Measurements from ENCODE around the gene ASXL3.

ASXL3 gene

GRCh38 chr18:33694593-33694992, 116.6 kb downstream of the ASXL3 start:
- Histone ChIP-seq H3K79me2 (ENCODE audit: insufficient read depth, low read length) (no peaks in the 10 kb centered on the region), H3K4me3 (ENCODE audit: insufficient read depth, low read length, poor library complexity, severe bottlenecking) (no peak overlapping the region), H3K4me2 (ENCODE audit: low read depth, low read length, poor library complexity, severe bottlenecking) (no peak overlapping the region), H3F3A (ENCODE audit: insufficient read depth) (no peaks in the 10 kb centered on the region), H2AFZ (ENCODE audit: low read depth, low read length, severe bottlenecking) (no peak overlapping the region), H3K9me2 (replicated peaks; ENCODE audit: insufficient read depth, low read length) (no peaks in the 10 kb centered on the region), H3K9me3 (ENCODE audit: insufficient read depth, low read length) (no peaks in the 10 kb centered on the region), H3K36me3 (ENCODE audit: low read length) (no peaks in the 10 kb centered on the region), H3K27me3 (ENCODE audit: low read length) (no peaks in the 10 kb centered on the region), H4K20me1 (ENCODE audit: low read depth, low read length) (no peaks in the 10 kb centered on the region), H3K9ac (ENCODE audit: low read length) (no peak overlapping the region), H3K27ac (ENCODE audit: low read depth, low read length) (no peak overlapping the region)
- no peak for TF ChIP-seq EZH2phosphoT487 (conservative IDR thresholded peaks at IDR 0.05; ENCODE audit: low read length)
- TF ChIP-seq, protein P1, sequence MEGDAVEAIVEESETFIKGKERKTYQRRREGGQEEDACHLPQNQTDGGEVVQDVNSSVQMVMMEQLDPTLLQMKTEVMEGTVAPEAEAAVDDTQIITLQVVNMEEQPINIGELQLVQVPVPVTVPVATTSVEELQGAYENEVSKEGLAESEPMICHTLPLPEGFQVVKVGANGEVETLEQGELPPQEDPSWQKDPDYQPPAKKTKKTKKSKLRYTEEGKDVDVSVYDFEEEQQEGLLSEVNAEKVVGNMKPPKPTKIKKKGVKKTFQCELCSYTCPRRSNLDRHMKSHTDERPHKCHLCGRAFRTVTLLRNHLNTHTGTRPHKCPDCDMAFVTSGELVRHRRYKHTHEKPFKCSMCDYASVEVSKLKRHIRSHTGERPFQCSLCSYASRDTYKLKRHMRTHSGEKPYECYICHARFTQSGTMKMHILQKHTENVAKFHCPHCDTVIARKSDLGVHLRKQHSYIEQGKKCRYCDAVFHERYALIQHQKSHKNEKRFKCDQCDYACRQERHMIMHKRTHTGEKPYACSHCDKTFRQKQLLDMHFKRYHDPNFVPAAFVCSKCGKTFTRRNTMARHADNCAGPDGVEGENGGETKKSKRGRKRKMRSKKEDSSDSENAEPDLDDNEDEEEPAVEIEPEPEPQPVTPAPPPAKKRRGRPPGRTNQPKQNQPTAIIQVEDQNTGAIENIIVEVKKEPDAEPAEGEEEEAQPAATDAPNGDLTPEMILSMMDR (IDR thresholded peaks at IDR 0.05; ENCODE audit: insufficient read depth, low read length, poor library complexity, severe bottlenecking), result no peak

GRCh38 chr18:33696332-33697162, 118.5 kb downstream of the ASXL3 start:
- TF ChIP-seq, protein P1 (IDR thresholded peaks at IDR 0.05; ENCODE audit: insufficient read depth, low read length, poor library complexity, severe bottlenecking), result no peak
- TF ChIP-seq EZH2phosphoT487 (conservative IDR thresholded peaks at IDR 0.05; ENCODE audit: low read length), result no peak
- no peaks in the 10 kb centered on the region for H3K27me3 ChIP-seq (ENCODE audit: low read length)

DNA sequence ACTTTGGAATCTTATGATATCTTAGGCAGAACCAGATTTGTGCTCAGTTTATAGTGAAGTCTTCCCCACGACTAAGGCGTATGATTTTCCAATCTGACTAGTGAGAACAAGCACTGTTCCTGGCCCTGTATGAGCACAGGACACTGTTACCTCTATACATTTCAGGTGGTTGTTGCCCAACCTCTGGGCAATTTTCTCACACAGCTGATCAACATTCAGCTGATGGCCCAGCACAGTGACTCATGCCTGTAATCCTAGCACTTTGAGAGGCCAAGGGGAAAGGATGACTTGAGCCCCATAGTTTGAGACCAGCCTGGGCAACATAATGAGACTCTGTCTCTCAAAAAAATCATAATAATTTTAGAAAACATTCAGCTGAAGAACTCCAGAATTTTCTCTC, 119.5 kb downstream of the ASXL3 start:
- Histone ChIP-seq H3K79me2 (ENCODE audit: insufficient read depth, low read length) (no peaks in the 10 kb centered on the region), H3K27me3 (ENCODE audit: low read length) (no peaks in the 10 kb centered on the region), H3K9ac (ENCODE audit: low read length) (no peak overlapping the region), H3K9me2 (replicated peaks; ENCODE audit: insufficient read depth, low read length) (no peaks in the 10 kb centered on the region), H3K4me3 (ENCODE audit: insufficient read depth, low read length, poor library complexity, severe bottlenecking) (no peak overlapping the region), H3K4me2 (ENCODE audit: low read depth, low read length, poor library complexity, severe bottlenecking) (no peak overlapping the region), H4K20me1 (ENCODE audit: low read depth, low read length) (no peaks in the 10 kb centered on the region), H3K36me3 (ENCODE audit: low read length) (no peaks in the 10 kb centered on the region), H3K27ac (ENCODE audit: low read depth, low read length) (no peak overlapping the region), H2AFZ (ENCODE audit: low read depth, low read length, severe bottlenecking) (no peak overlapping the region), H3F3A (ENCODE audit: insufficient read depth) (no peaks in the 10 kb centered on the region), H3K9me3 (ENCODE audit: insufficient read depth, low read length) (no peaks in the 10 kb centered on the region)
- no peak for TF ChIP-seq EZH2phosphoT487 (conservative IDR thresholded peaks at IDR 0.05; ENCODE audit: low read length)
- TF ChIP-seq, protein P1 (IDR thresholded peaks at IDR 0.05; ENCODE audit: insufficient read depth, low read length, poor library complexity, severe bottlenecking), result no peak

More at GRCh38 chr18:33696332-33697162, 118.5 kb downstream of the ASXL3 start:
- H3K79me2 ChIP-seq (ENCODE audit: insufficient read depth, low read length), result no peaks in the 10 kb centered on the region
- no peaks in the 10 kb centered on the region for H3K9me3 ChIP-seq (ENCODE audit: insufficient read depth, low read length)
- no peaks in the 10 kb centered on the region for H4K20me1 ChIP-seq (ENCODE audit: low read depth, low read length)
- no peak overlapping the region for H3K9ac ChIP-seq (ENCODE audit: low read length)
- H3K4me2 ChIP-seq (ENCODE audit: low read depth, low read length, poor library complexity, severe bottlenecking), result no peak overlapping the region
- no peak overlapping the region for H3K27ac ChIP-seq (ENCODE audit: low read depth, low read length)
- no peaks in the 10 kb centered on the region for H3K9me2 ChIP-seq (replicated peaks; ENCODE audit: insufficient read depth, low read length)
- H3K4me3 ChIP-seq (ENCODE audit: insufficient read depth, low read length, poor library complexity, severe bottlenecking), result no peak overlapping the region
- H2AFZ ChIP-seq (ENCODE audit: low read depth, low read length, severe bottlenecking), result no peak overlapping the region
- no peaks in the 10 kb centered on the region for H3K36me3 ChIP-seq (ENCODE audit: low read length)
- H3F3A ChIP-seq (ENCODE audit: insufficient read depth), result no peaks in the 10 kb centered on the region
